HEK293T (cell line): Measurements from ENCODE around the gene NAPG.
"Not testable (repeated sequence)": the region's sequence is repeated elsewhere in the genome, so short reads cannot be mapped to it uniquely, and the experiment has no call there.

Experiments
- ARNT ChIP-seq: fragments of 450-650 bp; IDR thresholded peaks from 2 replicates; pipeline ENCODE4 v1.6.1; 2017; ENCODE audit warnings: mild to moderate bottlenecking
- BHLHE40 ChIP-seq: fragments of 450-650 bp; IDR thresholded peaks from 2 replicates; pipeline ENCODE4 v1.6.1; 2016; ENCODE audit warnings: mild to moderate bottlenecking, moderate library complexity, borderline replicate concordance
- FOXK2 ChIP-seq: fragments of 450-650 bp; IDR thresholded peaks from 2 replicates; pipeline ENCODE4 v1.6.1; 2016; ENCODE audit warnings: mild to moderate bottlenecking
- NFRKB ChIP-seq: fragments of 450-650 bp; IDR thresholded peaks from 2 replicates; pipeline ENCODE4 v1.6.1; 2016; ENCODE audit warnings: mild to moderate bottlenecking, moderate library complexity
- SP1 ChIP-seq: fragments of 450-650 bp; IDR thresholded peaks from 2 replicates; pipeline ENCODE4 v1.6.1; 2017
- TARDBP ChIP-seq: fragments of 450-650 bp; IDR thresholded peaks from 2 replicates; pipeline ENCODE4 v1.6.1; 2016
- ZNF384 ChIP-seq: fragments of 450-650 bp; IDR thresholded peaks from 2 replicates; pipeline ENCODE4 v1.6.1; 2016
- TF ChIP-seq, protein P1 (sequence below): fragments of 450-650 bp; IDR thresholded peaks from 2 replicates; pipeline ENCODE4 v1.6.1; 2016

DNA sequence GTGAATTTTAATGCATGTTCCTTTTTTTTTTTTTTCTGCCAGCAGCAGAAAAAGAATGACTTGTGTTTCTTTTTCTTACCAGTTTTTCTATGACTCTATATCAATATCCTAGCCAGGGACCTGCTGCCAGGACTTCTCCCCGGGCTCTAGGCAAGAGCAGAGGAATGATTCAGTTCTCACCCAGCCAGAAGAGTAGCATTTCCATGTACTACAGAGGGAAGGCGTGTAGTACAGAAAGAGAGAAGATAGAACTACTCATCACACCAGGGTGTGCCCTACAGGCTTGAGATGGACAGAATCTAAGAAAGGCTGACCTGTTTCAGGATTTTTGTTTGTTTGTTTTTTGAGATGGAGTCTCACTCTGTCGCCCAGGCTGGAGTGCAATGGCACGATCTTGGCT, 70.1 kb downstream of the NAPG start:
- TF ChIP-seq, protein P1, sequence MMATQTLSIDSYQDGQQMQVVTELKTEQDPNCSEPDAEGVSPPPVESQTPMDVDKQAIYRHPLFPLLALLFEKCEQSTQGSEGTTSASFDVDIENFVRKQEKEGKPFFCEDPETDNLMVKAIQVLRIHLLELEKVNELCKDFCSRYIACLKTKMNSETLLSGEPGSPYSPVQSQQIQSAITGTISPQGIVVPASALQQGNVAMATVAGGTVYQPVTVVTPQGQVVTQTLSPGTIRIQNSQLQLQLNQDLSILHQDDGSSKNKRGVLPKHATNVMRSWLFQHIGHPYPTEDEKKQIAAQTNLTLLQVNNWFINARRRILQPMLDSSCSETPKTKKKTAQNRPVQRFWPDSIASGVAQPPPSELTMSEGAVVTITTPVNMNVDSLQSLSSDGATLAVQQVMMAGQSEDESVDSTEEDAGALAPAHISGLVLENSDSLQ, result not testable (repeated sequence)
- TF ChIP-seq FOXK2, TARDBP, ARNT, BHLHE40, NFRKB, SP1, ZNF384: not testable (repeated sequence)
